Neuronal stem cell (in vitro differentiated cells): ENCODE measurements around the gene TMA7.

Source experiments
- DNase-seq: peaks from one replicate; pipeline ENCODE4 v3.0.0-alpha.2; 2013; ENCODE audit warnings: low spot score
- H2AFZ ChIP-seq: one replicate; pipeline ENCODE4 v1.6.1; 2013; ENCODE audit warnings: mild to moderate bottlenecking, low read length, inconsistent platforms
- H2AK5ac ChIP-seq: 2 replicates; pipeline ENCODE4 v1.6.1; 2013; ENCODE audit warnings: low read depth, mild to moderate bottlenecking, inconsistent platforms, low read length, moderate library complexity, mixed read lengths
- H2BK120ac ChIP-seq: 2 replicates; pipeline ENCODE4 v1.6.1; 2013; ENCODE audit warnings: low read depth, mild to moderate bottlenecking, inconsistent platforms, low read length, moderate library complexity, mixed read lengths
- H2BK12ac ChIP-seq: one replicate; pipeline ENCODE4 v1.6.1; 2013; ENCODE audit warnings: low read length, inconsistent platforms
- H2BK15ac ChIP-seq: 2 replicates; pipeline ENCODE4 v1.6.1; 2013; ENCODE audit warnings: mild to moderate bottlenecking, low read length, inconsistent platforms, mixed read lengths
- H2BK5ac ChIP-seq: one replicate; pipeline ENCODE4 v1.6.1; 2013; ENCODE audit warnings: inconsistent platforms, mild to moderate bottlenecking, low read length, moderate library complexity
- H3K14ac ChIP-seq: one replicate; pipeline ENCODE4 v1.6.1; 2013; ENCODE audit warnings: low read length, inconsistent platforms
- H3K18ac ChIP-seq: 2 replicates; pipeline ENCODE4 v1.6.1; 2013; ENCODE audit warnings: low read length, inconsistent platforms
- H3K23ac ChIP-seq: 2 replicates; pipeline ENCODE4 v1.6.1; 2013; ENCODE audit warnings: low read depth, mild to moderate bottlenecking, mixed read lengths, low read length, inconsistent platforms; ENCODE audit not compliant: poor library complexity
- H3K27ac ChIP-seq: replicated peaks from 3 replicates; pipeline ENCODE4 v1.5.1; 2013; ENCODE audit warnings: low read length, inconsistent platforms
- H3K27me3 ChIP-seq, 3 experiments: 2 replicates each; pipeline ENCODE4 v1.6.1; 2013; ENCODE audit warnings: low read length in 3 of 3, mild to moderate bottlenecking in 2 of 3, inconsistent platforms in 1 of 3, low read depth in 1 of 3, mixed read lengths in 1 of 3, moderate library complexity in 1 of 3; ENCODE audit not compliant: control insufficient read depth in 3 of 3, insufficient read depth in 3 of 3
- H3K36me3 ChIP-seq, 2 donors: replicated peaks in 1 of 2; 2 replicates each; pipeline ENCODE4 v1.6.1; 2013; ENCODE audit warnings: low read length in 2 of 2; ENCODE audit not compliant: control insufficient read depth in 2 of 2, insufficient read depth in 2 of 2
- H3K4ac ChIP-seq: 2 replicates; pipeline ENCODE4 v1.6.1; 2013; ENCODE audit warnings: inconsistent platforms, mild to moderate bottlenecking, low read length, moderate library complexity
- H3K4me1 ChIP-seq, 2 donors: 1 replicate in 1 of 2; 2 replicates in 1 of 2; pipeline ENCODE4 v1.6.1; 2013; ENCODE audit warnings: low read length in 2 of 2, low read depth in 1 of 2; ENCODE audit not compliant: control insufficient read depth in 2 of 2, insufficient read depth in 1 of 2
- H3K4me2 ChIP-seq: one replicate; pipeline ENCODE4 v1.6.1; 2013; ENCODE audit warnings: mild to moderate bottlenecking, low read length, inconsistent platforms; ENCODE audit not compliant: insufficient read depth, poor library complexity, severe bottlenecking
- H3K4me3 ChIP-seq, 2 donors: 2 replicates each; pipeline ENCODE4 v1.5.1; 2013; ENCODE audit warnings: low read length in 2 of 2, mild to moderate bottlenecking in 2 of 2, inconsistent platforms in 1 of 2, moderate library complexity in 1 of 2
- H3K79me1 ChIP-seq: one replicate; pipeline ENCODE4 v1.6.1; 2013; ENCODE audit warnings: low read depth, mild to moderate bottlenecking, inconsistent platforms, low read length, moderate library complexity
- H3K9ac ChIP-seq: one replicate; pipeline ENCODE4 v1.6.1; 2013; ENCODE audit warnings: mild to moderate bottlenecking, low read depth, low read length, inconsistent platforms; ENCODE audit not compliant: poor library complexity
- H3K9me3 ChIP-seq, 2 donors: replicated peaks in 1 of 2; 2 replicates each; pipeline versions ENCODE3 to v1.6.1; 2013; ENCODE audit warnings: low read length in 2 of 2, mild to moderate bottlenecking in 2 of 2, inconsistent platforms in 1 of 2, low read depth in 1 of 2, mixed read lengths in 1 of 2, moderate library complexity in 1 of 2; ENCODE audit not compliant: control insufficient read depth in 2 of 2, insufficient read depth in 1 of 2
- H4K8ac ChIP-seq: one replicate; pipeline ENCODE4 v1.6.1; 2013; ENCODE audit warnings: low read depth, mild to moderate bottlenecking, inconsistent platforms, low read length, moderate library complexity
- H4K91ac ChIP-seq: one replicate; pipeline ENCODE4 v1.6.1; 2013; ENCODE audit warnings: low read length, low read depth, mild to moderate bottlenecking, inconsistent platforms; ENCODE audit not compliant: poor library complexity
- WGBS, 2 donors: extraction: QIAGEN DNeasy Blood & Tissue Kit; methylation state at CpG; one replicate each; pipeline ENCODE4 v1.1.7; 2013; ENCODE audit warnings: missing lambda C conversion rate in 2 of 2, mixed read lengths in 1 of 2; ENCODE audit not compliant: insufficient read length in 2 of 2, insufficient replicate concordance in 1 of 2; ENCODE audit errors: extremely low coverage in 2 of 2; 5-methylcytosine and 5-hydroxymethylcytosine counted together

Gene TMA7

DNA sequence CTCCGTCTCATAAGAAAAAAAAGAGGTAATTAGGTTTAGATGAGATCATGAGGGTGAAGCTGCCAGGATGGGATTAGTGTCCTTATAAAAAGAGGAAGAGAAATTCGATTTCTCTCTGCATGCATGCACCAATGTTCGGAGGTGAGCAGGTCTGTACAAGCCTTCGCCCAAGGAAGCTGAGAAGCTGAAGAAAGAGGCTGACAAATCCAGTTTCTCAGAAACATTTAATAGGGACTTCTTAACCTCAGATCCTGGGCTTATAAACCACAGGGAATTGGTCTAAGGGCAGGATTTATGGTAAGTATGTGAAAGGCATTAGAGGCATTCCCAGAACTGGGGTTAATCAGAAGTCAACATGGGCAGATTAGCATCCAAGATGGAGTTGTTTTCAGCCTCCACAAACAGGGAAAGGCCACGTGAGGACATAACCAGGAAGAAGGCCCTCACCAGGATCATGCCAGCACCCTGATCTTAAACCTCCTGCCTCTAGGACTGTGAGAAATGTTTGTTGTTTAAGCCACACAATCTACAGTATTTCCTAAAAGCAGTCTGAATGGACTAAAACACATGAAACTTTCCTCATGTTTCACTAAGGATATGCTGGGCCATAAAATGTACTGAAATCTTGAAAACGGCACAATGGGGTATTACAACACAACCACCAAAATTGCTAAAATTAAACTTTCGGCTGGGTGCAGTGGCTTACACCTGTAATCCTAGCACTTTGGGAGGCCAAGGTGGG, 52.6 kb downstream of the TMA7 start:
- H3K23ac ChIP-seq: no peak overlapping the region
- no peak overlapping the region for H2BK12ac ChIP-seq
- H4K91ac ChIP-seq: no peak overlapping the region
- H3K14ac ChIP-seq: no peak overlapping the region
- no CpG with 5 or more reads among the region's 7 CpGs for WGBS, 2 donors
- no peaks in the 10 kb centered on the region for H3K9me3 ChIP-seq
- no peak overlapping the region for H3K9ac ChIP-seq
- H2AK5ac ChIP-seq: no peak overlapping the region
- H3K4me3 ChIP-seq: no peak overlapping the region
- H2BK15ac ChIP-seq: no peak overlapping the region
- H3K27me3 ChIP-seq: no peaks in the 10 kb centered on the region
- no peak overlapping the region for H3K4ac ChIP-seq
- H3K79me1 ChIP-seq: no peaks in the 10 kb centered on the region
- H2BK120ac ChIP-seq: no peak overlapping the region
- no peak overlapping the region for H4K8ac ChIP-seq
- no peak for DNase-seq
- no peak overlapping the region for H3K27ac ChIP-seq
- H3K4me1 ChIP-seq: no peaks in the 10 kb centered on the region
- no peak overlapping the region for H3K4me2 ChIP-seq
- H2BK5ac ChIP-seq: no peak overlapping the region
- H2AFZ ChIP-seq: no peak overlapping the region
- peaks cover 2 to 35% of the 10 kb centered on the region in 2 donors for H3K36me3 ChIP-seq
- H3K18ac ChIP-seq: no peak overlapping the region

DNA sequence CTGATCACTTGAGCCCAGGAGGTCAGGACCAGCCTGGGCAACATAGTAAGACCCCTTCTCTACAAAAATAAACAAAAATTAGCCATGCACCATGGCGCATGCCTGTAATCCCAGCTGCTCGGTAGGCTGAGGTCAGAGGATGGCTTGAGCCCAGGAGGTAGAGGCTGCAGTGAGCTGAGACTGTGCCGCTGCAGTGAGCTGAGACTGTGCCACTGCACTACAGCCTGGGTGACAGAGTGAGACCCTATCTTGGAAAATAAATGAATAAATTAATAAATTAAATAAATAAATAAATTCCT, 53.1 kb downstream of the TMA7 start:
- Histone ChIP-seq H4K8ac (no peak overlapping the region), H3K79me1 (no peaks in the 10 kb centered on the region), H3K18ac (no peak overlapping the region), H2AFZ (no peak overlapping the region), H3K4me3 (no peak overlapping the region), H2BK12ac (no peak overlapping the region), H3K9ac (no peak overlapping the region), H3K4me1 (no peaks in the 10 kb centered on the region), H3K9me3 (peaks cover 0 to under 1% of the 10 kb centered on the region in 2 donors), H2BK15ac (no peak overlapping the region), H3K4ac (no peak overlapping the region), H2BK5ac (no peak overlapping the region), H3K27ac (no peak overlapping the region), H3K23ac (no peak overlapping the region), H3K27me3 (no peaks in the 10 kb centered on the region), H2BK120ac (no peak overlapping the region), H2AK5ac (no peak overlapping the region), H3K36me3 (peaks cover 2 to 40% of the 10 kb centered on the region in 2 donors), H3K4me2 (no peak overlapping the region), H4K91ac (no peak overlapping the region), H3K14ac (no peak overlapping the region)
- no peak for DNase-seq
- no CpG with 5 or more reads among the region's 3 CpGs for WGBS, 2 donors
